Thoracic aorta (tissue), 2 donors: ENCODE data around the gene LMBRD2. TPM values are rescaled to one million over a fixed set of nuclear protein-coding genes. Genes with fewer than 3 reads are reported as not detected.

ENCODE experiments used
- ATAC-seq: fragments of 150-250 bp; one replicate; pipeline ENCODE4 v1.8.0; 2017; ENCODE audit warnings: low read depth; ENCODE audit not compliant: insufficient number of reproducible peaks, low FRiP score
- DNase-seq: peaks from one replicate; pipeline ENCODE4 v3.0.0-alpha.2; 2020; ENCODE audit warnings: low spot score
- H3K27ac ChIP-seq, 2 donors: fragments of 200-600 bp; sonication (generic); 1 replicate in 1 of 2; 2 replicates in 1 of 2; pipeline ENCODE4 v1.5.1; 2016; ENCODE audit warnings: mild to moderate bottlenecking in 2 of 2, moderate library complexity in 2 of 2
- H3K27me3 ChIP-seq: fragments of 200-600 bp; sonication (generic); replicated peaks from 2 replicates; pipeline ENCODE4 v1.6.0; 2016; ENCODE audit warnings: mild to moderate bottlenecking; ENCODE audit not compliant: insufficient read depth
- H3K36me3 ChIP-seq: fragments of 200-600 bp; sonication (generic); one replicate; pipeline ENCODE4 v1.5.1; 2016
- H3K4me1 ChIP-seq, 2 donors: fragments of 200-600 bp; sonication (generic); 1 replicate in 1 of 2; 2 replicates in 1 of 2; pipeline versions ENCODE4 v1.5.1 to v1.6.0; 2016; ENCODE audit warnings: low read depth in 2 of 2, mild to moderate bottlenecking in 1 of 2; ENCODE audit not compliant: control insufficient read depth in 1 of 2
- H3K4me3 ChIP-seq: fragments of 200-600 bp; sonication (generic); 2 replicates; pipeline ENCODE4 v1.5.1; 2016; ENCODE audit warnings: mild to moderate bottlenecking
- H3K9me3 ChIP-seq: fragments of 200-600 bp; sonication (generic); 2 replicates; pipeline ENCODE4 v1.5.1; 2016
- total RNA-seq, 2 donors: library from RNA; depleted of rRNA; stranded (reverse); fragments of >200 nt; gene quantifications; one replicate each; pipeline versions ENCODE4 v1.1.0 to v1.2.3, GENCODE V29; 2016
- TF ChIP-seq, protein P1 (sequence below): fragments of 200-600 bp; sonication (generic); IDR thresholded peaks from one replicate; pipeline ENCODE4 v1.5.1; 2019; ENCODE audit warnings: antibody characterized with exemption

The LMBRD2 gene
- total RNA-seq, 2 donors from 2014 or later, result 9.5 to 11.0 TPM

DNA sequence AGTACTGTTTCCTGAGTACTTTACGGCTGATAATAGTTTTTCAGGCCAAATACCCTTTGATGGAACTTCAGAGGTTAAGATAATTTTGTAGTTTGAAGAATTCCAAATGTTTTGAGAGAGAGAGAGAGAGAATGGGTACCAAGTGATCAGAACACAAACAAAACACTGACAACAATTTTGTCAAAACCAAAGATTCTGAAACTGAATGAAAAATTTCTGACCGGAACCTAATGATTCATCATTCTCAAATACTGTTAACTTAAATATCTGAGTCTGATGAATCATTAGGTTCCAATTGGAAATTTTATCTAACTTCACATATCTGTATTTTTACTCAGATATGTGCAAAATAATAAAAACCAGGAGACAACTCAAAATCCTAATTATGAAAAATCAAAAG is 4.0 kb downstream of the LMBRD2 start:
- ATAC-seq (no peak), DNase-seq (no peak)
- Histone ChIP-seq H3K27me3 (no peaks in the 10 kb centered on the region), H3K36me3 (no peaks in the 10 kb centered on the region), H3K4me1 (peaks cover under 1 to 12% of the 10 kb centered on the region in 2 donors), H3K9me3 (no peaks in the 10 kb centered on the region), H3K4me3 (no peak overlapping the region), H3K27ac (no peak overlapping the region)
- TF ChIP-seq, protein P1, sequence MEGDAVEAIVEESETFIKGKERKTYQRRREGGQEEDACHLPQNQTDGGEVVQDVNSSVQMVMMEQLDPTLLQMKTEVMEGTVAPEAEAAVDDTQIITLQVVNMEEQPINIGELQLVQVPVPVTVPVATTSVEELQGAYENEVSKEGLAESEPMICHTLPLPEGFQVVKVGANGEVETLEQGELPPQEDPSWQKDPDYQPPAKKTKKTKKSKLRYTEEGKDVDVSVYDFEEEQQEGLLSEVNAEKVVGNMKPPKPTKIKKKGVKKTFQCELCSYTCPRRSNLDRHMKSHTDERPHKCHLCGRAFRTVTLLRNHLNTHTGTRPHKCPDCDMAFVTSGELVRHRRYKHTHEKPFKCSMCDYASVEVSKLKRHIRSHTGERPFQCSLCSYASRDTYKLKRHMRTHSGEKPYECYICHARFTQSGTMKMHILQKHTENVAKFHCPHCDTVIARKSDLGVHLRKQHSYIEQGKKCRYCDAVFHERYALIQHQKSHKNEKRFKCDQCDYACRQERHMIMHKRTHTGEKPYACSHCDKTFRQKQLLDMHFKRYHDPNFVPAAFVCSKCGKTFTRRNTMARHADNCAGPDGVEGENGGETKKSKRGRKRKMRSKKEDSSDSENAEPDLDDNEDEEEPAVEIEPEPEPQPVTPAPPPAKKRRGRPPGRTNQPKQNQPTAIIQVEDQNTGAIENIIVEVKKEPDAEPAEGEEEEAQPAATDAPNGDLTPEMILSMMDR, result no peak

DNA sequence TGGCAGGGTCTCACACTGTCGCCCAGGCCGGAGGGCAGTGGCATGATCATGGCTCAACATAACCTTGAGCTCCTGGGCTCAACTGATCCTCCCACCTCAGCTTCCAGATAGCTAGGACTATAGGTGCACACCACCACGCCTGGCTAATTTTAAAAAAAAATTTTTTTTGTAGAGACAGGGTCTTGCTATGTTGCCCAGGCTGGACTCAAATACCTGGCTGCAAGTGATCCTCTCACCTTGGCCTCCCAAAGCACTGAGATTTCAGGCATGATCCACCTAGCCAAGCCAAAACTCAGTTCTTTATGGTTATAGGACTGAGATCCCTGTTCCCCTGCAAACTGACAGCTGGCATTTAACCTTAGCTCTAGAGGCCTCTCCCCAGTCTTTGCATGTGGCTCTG is 5.3 kb downstream of the LMBRD2 start:
- H3K27me3 ChIP-seq, result no peaks in the 10 kb centered on the region
- DNase-seq, result no peak
- H3K36me3 ChIP-seq, result no peaks in the 10 kb centered on the region
- no peak for ATAC-seq
- peaks cover 0 to 10% of the 10 kb centered on the region in 2 donors for H3K4me1 ChIP-seq
- TF ChIP-seq, protein P1, result no peak
- no peak overlapping the region for H3K4me3 ChIP-seq
- no peak overlapping the region for H3K27ac ChIP-seq
- H3K9me3 ChIP-seq, result no peaks in the 10 kb centered on the region

DNA sequence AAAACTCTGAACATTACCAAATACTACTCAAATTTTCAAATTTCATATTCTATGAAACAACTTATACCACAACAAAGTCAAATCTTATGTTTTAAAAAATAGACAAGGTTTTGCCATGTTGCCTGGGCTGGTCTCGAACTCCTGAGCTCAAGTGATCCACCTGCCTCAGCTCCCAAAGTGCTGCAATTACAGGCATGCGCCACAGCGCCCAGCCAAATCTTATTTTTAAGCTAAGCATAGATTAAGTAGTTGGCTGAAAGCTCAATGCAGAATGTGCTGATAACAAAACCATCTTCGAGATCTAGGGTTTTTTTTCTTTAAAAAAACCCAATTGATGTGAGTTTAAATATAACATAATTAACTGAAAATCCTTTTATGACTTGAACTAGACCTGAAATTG is 6.4 kb downstream of the LMBRD2 start:
- TF ChIP-seq, protein P1, result no peak
- Histone ChIP-seq H3K4me1 (peaks cover 0 to 3% of the 10 kb centered on the region in 2 donors), H3K27me3 (no peaks in the 10 kb centered on the region), H3K4me3 (no peak overlapping the region), H3K27ac (no peak overlapping the region), H3K9me3 (no peaks in the 10 kb centered on the region), H3K36me3 (peaks cover under 1% of the 10 kb centered on the region)
- no peak for ATAC-seq
- no peak for DNase-seq

DNA sequence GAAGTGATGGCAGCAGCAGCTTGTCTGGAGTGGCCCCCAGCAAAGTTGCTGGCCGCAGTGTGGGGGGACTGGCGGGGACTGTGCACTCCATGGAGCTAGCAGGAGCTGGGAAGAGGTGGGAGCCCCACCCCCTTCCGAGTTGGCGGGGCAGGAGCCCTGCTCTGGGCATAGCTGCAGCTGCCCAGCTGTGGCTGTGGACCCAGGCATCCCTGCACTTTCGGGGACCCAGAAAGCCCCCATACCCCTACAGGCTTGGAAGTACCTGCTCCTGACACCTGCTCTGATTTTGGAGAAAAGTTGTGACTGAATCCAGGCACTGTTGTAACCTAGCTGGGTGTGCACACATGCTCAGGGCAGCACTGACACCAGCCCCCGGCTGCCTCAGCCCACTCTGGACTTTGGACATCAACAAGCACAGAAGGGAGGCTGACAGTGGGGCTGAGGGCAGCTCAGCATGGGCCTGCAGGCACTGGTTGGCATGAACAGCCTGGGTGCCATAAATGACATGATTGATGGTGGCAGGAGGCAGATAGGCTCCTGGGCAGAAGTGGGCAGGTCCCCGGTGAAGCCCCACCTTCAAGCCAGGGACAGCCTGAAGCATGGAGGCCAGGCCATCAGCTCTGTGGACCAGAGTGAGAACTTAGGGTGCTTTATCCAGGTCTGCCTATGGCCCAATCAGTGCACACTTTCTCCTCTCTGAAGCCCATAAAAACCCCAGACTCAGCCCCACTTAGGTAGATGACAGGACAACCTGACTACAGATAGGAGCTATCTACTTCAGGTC is 12.6 kb downstream of the LMBRD2 start:
- ATAC-seq (no peak), DNase-seq (no peak)
- H3K4me3 ChIP-seq, result no peak overlapping the region
- no peaks in the 10 kb centered on the region for H3K27me3 ChIP-seq
- H3K9me3 ChIP-seq, result no peaks in the 10 kb centered on the region
- peaks cover 11% of the 10 kb centered on the region for H3K36me3 ChIP-seq
- no peaks in the 10 kb centered on the region for H3K4me1 ChIP-seq
- no peak overlapping the region for H3K27ac ChIP-seq
- TF ChIP-seq, protein P1, result no peak

DNA sequence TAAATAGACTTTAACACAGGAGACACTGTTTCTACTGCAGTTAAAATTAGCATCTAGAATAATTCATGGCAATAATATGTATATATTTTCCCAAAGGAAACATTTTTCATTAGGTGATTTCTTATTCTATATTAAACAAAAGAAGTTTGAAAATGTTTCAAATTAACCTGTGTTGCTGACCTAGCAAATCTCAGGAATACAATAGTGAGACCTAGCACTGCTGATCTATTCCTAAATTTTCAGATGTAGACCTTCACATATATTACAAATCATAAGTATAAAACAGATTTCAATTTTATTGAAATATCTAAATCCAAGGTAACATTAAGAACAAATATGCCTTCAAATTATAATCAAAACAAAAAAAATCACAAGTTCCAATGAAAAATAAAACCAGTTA is 15.1 kb downstream of the LMBRD2 start:
- peaks cover 11% of the 10 kb centered on the region for H3K36me3 ChIP-seq
- ATAC-seq (no peak), DNase-seq (no peak)
- H3K27me3 ChIP-seq, result no peaks in the 10 kb centered on the region
- TF ChIP-seq, protein P1, result no peak
- H3K27ac ChIP-seq, result no peak overlapping the region
- H3K9me3 ChIP-seq, result no peaks in the 10 kb centered on the region
- H3K4me3 ChIP-seq, result no peak overlapping the region
- H3K4me1 ChIP-seq, result no peaks in the 10 kb centered on the region
